ENCODE data around the gene SMARCB1.

- TF ChIP-seq, protein P1, sequence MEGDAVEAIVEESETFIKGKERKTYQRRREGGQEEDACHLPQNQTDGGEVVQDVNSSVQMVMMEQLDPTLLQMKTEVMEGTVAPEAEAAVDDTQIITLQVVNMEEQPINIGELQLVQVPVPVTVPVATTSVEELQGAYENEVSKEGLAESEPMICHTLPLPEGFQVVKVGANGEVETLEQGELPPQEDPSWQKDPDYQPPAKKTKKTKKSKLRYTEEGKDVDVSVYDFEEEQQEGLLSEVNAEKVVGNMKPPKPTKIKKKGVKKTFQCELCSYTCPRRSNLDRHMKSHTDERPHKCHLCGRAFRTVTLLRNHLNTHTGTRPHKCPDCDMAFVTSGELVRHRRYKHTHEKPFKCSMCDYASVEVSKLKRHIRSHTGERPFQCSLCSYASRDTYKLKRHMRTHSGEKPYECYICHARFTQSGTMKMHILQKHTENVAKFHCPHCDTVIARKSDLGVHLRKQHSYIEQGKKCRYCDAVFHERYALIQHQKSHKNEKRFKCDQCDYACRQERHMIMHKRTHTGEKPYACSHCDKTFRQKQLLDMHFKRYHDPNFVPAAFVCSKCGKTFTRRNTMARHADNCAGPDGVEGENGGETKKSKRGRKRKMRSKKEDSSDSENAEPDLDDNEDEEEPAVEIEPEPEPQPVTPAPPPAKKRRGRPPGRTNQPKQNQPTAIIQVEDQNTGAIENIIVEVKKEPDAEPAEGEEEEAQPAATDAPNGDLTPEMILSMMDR (IDR thresholded peaks at IDR 0.05; ENCODE audit: low read depth, low read length): no peak
- TF ChIP-seq POLR2A (IDR thresholded peaks at IDR 0.05; ENCODE audit: extremely low read depth, insufficient read length): no peak
- TF ChIP-seq, protein P2, sequence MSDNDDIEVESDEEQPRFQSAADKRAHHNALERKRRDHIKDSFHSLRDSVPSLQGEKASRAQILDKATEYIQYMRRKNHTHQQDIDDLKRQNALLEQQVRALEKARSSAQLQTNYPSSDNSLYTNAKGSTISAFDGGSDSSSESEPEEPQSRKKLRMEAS (IDR thresholded peaks at IDR 0.05; ENCODE audit: low read depth, low read length): no peak
Observed at GRCh38 chr22:23831781-23832180, 45.0 kb downstream of the SMARCB1 start.
